CD4-positive, alpha-beta T cell treated with Interleukin-17A for 1 hour (primary cell): ENCODE measurements around the gene KDM2A.

Experiments used
- DNase-seq: peaks from one replicate; pipeline ENCODE4 v3.0.0-alpha.2; 2020

Gene KDM2A

GRCh38 chr11:67287355-67288197 is 168.5 kb downstream of the KDM2A start:
- DNase-seq, result peak; percentile 66

DNA sequence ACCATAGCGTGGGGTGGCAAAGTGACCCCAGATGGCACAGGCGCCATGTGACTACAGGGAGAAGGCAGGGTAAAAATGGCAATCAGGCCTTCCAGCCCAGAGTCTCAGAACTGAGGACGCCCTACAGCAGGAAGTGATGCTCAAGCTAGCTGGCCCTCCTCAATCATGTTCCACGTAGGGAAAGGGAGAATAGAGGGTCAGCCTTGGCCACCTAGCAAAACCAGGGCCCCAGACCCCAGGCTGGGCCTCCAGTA is 169.1 kb downstream of the KDM2A start:
- no peak for DNase-seq

DNA sequence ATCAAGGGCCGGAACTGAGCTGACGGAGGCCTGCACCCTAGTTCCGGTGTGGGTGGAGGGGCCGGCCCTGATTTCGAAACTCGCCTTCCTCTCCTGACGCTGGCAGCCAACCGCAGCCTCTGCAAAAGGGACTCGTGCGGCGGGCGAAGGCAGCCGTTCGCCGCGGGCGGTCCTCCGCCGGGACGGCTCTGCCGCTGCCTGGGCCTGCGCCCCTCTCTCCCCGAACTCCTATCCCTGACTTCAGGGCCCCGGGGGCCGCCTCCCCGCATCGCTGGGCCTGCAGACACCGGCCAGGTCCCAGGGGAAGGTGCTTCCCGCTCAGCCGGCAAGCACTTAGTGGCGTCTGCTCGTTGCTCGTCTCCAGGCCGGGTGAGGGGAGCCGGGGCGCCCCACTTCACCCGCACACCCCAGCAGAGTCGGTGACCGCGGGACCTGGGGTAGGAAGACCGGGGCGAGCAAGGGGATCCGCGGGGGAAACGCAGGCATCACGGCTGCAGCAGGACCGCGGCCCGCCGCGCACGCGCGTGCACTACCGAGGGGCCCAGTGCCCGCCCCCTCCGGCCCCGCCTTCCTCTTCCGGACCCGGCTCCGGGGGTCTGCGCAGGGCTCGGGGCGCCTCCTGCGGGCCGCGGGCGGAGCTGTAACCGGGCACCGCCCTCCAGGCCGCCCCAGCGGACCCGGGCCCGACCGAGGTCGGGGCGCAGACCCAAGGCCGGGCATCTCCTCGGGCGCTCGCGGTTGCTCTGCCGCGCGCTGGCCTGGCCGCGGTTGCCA is 169.6 kb downstream of the KDM2A start:
- DNase-seq, result peak; percentile 90

- DNase-seq, result no peak
Measured at GRCh38 chr11:67289226-67289650, 170.2 kb downstream of the KDM2A start, which contains the start of gene ANKRD13D. Gene ANKRD13D (plus strand): TSS chr11:67289303. CDS start chr11:67289461, 158 bp downstream.

- no peak for DNase-seq
Measured at GRCh38 chr11:67289651-67290479, 170.8 kb downstream of the KDM2A start.

- no peak for DNase-seq
Measured at GRCh38 chr11:67290801-67291200, 171.7 kb downstream of the KDM2A start.

GRCh38 chr11:67291481-67292381 is 172.7 kb downstream of the KDM2A start:
- DNase-seq, result no peak

- DNase-seq, result no peak
Measured at GRCh38 chr11:67292671-67293070, 173.6 kb downstream of the KDM2A start.

DNA sequence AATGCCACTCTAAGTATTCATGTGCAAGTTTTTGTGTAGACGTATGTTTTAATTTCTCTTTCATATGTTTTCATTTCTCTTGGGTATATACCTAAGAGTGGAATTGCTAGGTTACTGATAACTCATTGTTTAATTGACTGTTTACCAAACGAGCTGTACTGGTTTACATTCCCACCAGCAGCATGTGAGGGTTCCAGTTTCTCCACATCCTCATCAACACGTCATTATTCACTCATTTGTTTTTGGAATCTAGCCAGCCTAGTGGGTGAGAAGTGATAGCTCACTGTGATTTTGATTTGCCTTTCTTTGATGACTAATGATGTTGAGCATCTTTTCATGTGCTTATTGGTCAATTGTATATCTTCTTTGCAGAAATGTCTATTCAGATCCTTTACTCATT is 174.0 kb downstream of the KDM2A start:
- DNase-seq, result peak; percentile 64

GRCh38 chr11:67295846-67296245 is 176.8 kb downstream of the KDM2A start:
- peak; percentile 26 for DNase-seq

DNA sequence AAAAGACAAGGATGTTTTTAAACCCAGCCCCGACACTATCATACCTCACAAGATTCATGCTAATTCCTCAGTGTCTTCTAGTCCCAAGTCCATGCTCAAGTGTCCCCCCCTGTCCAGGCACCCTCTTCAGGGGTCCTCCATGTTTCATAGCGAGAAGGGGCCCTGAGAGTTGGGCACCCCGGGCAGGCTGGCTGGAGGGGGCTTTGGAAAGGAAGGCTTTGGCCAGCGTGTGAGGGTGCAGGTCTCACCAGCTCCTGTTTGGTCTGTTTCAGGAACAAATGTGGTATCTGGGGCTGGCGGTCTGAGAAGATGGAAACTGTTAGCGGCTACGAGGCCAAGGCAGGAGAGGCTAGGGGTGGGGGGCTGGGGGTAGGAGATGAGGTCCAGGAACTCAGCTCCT is 179.7 kb downstream of the KDM2A start:
- DNase-seq, result no peak

- no peak for DNase-seq
Measured at GRCh38 chr11:67299471-67300191, 180.6 kb downstream of the KDM2A start.

- DNase-seq, result no peak
Measured at GRCh38 chr11:67300256-67300755, 181.2 kb downstream of the KDM2A start.

DNA sequence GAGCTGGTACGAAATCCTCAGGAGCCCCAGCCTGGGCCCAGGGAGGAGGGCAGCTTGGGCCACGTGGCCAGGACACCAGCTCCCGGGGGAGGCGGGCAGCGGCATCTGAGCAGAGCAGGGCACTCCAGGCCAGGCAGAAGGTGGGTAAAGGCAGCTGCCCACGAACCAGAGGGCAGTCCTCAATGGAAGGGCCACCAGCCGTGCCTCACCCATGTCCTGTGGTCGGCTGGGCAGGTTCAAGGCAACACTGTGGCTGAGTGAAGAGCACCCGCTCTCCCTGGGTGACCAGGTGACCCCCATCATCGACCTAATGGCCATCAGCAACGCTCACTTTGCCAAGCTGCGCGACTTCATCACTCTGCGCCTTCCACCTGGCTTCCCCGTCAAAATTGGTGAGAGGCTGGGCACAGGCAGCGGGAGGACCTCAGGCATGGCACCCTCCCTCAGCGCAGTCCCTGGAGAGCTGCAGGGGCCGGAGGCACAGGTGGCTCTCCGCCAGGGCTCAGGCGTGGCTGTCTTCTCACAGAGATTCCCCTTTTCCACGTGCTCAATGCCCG is 181.8 kb downstream of the KDM2A start:
- DNase-seq, result no peak

DNA sequence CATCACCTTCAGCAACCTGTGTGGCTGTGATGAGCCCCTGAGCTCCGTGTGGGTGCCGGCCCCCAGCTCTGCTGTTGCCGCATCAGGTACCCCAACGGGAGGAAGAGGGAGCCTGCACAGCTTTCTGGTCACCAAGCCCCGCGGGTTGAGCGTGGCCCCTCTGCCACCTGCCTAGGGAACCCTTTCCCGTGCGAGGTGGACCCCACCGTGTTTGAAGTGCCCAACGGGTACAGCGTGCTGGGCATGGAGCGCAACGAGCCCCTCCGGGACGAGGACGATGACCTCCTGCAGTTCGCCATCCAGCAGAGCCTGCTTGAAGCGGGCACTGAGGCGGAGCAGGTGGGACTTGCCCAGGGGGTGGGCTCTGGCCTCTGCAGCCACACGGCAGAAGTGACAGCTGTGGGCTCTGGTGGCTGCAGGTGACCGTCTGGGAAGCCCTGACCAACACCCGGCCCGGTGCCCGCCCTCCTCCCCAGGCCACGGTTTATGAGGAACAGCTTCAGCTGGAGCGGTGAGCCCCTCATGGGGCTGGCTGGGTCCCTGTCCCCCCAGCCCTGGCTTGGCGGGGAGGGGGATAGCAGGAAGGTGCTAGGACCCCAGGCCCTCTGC is 182.4 kb downstream of the KDM2A start:
- DNase-seq, result no peak

DNA sequence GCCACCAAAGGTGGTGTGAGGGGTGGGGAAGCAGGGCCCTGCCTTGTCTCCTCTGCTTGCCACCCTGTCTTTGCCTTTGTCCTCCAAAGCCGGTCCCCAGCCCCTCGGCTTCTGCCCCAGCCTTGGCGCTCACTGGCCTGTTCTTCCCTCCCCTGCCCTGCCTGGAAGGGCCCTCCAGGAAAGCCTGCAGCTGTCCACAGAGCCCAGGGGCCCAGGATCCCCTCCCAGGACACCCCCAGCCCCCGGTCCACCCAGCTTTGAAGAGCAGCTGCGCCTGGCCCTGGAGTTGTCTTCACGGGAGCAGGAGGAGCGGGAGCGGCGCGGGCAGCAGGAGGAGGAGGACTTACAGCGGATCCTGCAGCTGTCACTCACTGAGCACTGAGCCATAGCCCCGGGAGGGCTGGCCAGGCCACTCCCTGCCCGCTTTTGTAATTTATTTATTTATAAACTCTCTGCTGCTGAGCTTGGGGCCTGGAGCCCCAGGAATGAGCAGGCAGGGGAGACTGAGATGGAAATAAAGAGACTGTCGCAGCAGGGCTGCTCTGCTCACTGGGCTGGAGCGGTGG is 183.0 kb downstream of the KDM2A start:
- DNase-seq, result no peak

DNA sequence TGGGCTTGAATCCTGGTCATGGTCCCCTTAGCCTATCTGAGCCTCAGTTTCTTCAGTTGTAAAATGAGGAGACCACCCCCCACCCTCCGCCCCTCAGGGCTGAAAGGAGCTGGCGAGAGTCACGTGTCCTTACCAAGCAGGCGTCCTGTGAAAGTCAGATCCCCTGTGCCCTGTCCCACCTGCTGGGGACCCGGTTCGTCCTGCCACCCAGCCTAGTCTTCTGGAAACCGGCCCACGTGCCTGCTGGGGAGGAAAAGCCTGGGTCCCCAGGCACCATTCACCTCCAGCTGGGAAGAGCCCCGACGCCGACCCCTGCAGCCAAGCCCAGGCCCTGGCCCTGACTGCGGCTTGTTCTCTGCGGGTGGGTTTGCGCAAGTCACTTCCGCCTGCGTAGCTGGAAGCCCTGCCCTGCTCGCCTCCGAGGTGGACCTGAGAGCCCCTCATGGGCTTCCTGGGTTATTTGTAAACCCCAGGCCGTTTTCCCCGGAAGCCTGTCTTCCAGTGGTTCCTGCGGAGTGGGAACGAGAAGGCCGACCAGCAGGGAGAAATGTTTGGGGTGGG is 183.6 kb downstream of the KDM2A start:
- DNase-seq, result peak; percentile 16

- DNase-seq, result peak; percentile 35
Measured at GRCh38 chr11:67303132-67303834, 184.2 kb downstream of the KDM2A start, which contains the start of gene SSH3. Gene SSH3 (plus strand): TSS chr11:67303530. CDS start chr11:67303626, 96 bp downstream.

GRCh38 chr11:67303835-67304411 is 184.9 kb downstream of the KDM2A start:
- DNase-seq, result peak; percentile 24
